CD4-positive, alpha-beta T cell treated with Interleukin-2 at 100 ng/mL for 4 hours (primary cell): ENCODE data around the gene LEFTY1.
A peak's percentile ranks its signal among the peaks of the same experiment; 100 is the strongest.
"Not testable (repeated sequence)": the region's sequence is repeated elsewhere in the genome, so short reads cannot be mapped to it uniquely, and the experiment has no call there.

ENCODE experiments used
- DNase-seq: peaks from one replicate; pipeline ENCODE4 v3.0.0-alpha.2; 2020; ENCODE audit warnings: low spot score

The LEFTY1 gene

DNA sequence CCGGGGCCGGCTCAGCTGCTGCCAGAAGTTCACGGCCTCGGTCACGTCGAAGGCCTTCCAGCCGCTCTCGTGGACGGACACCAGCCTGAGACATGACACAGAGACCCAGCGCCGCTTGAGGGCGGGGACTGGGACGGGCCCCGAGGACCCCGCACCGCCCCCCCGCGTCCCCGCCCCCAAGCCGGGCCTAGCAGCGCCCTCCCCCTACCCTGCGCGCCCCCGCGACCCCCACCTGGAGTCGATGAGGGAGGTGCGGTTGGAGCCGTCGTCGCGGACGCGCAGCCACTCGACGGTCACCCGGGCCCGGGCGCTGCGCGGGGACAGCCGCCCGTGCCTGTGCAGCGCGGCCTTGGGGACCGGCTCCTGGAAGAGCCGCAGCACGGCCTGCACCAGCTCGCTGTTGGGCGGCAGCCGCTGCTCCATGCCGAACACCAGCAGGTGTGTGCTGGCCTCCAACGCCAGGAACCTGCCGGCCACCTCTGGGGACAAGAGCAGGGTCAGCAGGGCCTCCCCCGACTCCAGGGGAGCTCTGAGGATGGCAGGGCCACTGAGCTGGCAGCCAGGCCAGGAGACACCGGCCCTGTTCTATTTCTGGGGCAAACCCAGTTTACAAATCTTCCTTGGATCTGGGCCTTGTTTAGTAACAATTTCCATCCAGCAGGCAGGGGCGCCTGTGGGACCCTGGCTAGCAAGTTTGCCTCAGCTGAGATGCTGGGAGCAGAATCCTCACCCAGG, 1.2 kb downstream of the LEFTY1 start:
- DNase-seq, result not testable (repeated sequence)

DNA sequence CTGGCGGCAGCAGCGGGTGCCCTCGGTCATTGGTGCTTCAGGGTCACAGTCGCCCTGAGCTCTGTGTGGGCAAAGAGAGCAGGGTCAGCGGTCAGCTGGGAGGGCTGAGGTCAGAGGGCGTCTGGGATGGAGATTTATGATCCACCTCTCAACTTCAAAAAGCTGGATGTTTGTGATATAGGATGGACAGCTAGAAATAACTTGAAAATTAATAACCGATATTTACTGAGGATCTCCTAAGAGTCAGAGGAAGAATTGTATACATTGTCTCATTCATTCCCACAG, 2.0 kb downstream of the LEFTY1 start:
- DNase-seq, result no peak

DNA sequence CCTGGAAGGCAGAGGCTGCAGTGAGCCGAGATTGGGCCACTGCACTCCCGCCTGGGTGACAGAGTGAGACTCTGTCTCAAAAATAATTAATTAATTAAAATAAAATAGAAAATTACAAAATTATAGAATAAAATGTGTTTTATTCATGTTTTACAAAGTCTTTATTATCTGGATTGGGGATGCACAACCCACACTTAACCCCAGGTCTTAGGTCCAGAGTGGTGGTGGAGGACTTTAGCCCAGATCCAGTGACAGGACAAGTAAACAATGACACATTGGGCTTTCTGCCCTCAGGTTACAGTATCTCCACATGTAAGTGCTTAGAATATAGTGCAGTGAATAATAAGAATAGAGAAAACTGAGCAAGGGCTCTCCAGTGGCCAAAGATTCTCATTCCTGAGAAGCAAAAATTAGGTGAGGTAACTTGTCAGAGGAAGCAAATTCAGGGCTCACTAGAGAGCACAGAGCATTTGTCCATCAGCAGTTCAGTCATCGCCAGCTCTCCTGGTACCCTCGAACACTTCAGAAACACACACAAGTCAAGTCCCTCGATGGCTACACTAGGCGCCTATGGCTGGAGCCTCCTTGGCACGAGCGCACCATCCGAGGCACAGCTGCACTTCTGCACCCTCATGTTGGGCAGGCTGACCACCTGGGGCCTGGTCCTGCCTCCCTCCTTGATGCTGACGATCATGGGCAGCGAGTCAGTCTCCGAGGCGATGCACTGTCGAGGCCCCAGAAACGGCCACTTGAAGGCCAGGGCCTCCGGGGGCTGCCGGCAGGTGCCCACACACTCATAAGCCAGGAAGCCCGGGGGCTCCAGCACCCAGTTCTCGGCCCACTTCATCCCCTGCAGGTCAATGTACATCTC, 2.6 kb downstream of the LEFTY1 start:
- DNase-seq, result no peak

DNA sequence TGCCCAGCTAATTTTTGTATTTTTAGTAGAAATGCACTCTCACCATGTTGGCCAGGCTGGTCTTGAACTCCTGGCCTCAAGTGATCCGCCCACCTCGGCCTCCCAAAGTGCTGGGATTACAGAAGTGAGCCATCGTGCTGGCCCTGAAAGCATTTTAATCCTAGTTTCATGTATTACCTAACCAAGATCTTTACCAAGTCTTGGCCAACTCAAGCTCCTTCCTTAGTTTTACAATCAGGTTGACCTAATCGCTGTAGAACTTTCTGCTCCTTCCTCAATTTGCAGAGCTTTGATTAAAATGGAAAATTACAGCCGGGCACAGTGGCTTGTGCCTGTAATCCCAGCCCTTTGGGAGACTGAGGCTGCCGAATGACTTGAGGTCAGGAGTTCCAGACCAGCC, 3.6 kb downstream of the LEFTY1 start:
- DNase-seq, result no peak

DNA sequence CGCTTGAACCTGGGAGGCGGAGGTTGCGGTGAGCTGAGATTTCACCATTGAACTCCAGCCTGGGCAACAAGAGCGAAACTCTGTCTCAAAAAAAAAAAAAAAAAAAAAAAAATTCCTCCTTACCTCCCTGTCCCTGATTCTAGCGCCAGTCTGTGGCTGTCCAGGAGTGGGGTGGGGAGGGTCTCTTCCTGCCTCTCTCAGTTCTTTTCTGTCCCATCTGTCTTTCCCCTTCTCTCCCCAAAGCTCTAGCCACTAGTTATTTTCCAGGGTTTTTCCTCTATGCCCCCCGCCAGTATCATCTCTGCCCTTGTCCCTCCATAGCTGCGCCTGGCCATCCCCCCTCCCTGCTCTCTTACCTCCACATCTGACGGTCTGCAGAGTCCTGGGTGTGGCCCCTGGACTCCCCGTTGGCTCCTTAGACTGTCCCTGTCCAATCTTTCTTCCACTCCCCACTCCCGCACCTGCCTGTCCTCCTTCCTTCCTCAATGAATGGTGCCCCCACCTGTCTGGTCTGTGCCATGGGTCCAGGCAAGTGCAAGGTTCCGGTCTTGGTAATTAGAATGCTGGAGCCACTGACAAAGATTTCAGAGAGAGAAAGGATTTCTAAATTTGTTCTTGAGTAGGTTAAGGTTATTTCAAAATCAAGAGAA, 5.2 kb downstream of the LEFTY1 start:
- DNase-seq, result no peak

DNA sequence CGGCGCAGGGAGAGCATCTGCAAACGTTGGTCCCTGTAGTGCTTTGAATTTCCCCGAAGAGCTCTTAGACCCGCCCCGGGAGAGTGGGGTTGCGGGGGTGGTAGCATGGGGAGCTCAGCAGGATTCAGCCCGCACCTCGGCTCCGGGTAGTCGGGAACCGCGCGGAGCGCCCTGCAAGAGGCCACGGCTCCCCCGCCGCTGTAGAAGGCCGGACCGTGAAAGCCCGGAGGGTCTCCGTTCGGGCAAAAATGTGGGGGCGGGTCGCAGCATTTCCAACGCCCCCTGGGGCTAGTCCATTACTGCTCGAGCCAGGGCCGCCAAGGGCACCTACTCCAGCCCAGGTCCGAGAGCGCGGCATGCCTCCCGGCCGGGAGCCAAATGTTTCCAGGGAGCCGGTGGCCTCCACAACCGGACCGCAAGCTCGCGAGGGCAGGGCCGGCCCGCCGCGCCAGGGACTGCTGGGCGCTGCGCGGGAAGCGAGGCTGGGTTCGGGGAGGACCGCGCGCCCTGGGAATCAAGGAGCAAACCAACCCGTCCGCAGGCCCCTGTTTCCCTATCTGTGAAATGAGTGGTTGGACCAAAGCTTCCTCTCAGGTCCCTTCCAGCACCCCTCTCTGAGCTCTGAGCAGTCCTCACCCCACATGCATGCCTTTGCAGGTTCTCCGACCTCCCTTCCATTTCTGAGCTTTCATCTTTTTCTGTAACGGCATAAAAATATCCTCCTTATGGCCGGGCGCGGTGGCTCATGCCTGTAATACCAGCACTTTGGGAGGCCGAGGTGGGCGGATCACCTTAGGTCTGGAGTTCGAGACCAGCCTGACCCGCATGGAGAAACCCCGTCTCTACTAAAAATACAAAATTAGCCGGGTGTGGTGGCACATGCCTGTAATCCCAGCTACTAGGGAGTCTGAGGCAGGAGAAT, 6.0 kb downstream of the LEFTY1 start:
- peak; percentile 22 for DNase-seq

DNA sequence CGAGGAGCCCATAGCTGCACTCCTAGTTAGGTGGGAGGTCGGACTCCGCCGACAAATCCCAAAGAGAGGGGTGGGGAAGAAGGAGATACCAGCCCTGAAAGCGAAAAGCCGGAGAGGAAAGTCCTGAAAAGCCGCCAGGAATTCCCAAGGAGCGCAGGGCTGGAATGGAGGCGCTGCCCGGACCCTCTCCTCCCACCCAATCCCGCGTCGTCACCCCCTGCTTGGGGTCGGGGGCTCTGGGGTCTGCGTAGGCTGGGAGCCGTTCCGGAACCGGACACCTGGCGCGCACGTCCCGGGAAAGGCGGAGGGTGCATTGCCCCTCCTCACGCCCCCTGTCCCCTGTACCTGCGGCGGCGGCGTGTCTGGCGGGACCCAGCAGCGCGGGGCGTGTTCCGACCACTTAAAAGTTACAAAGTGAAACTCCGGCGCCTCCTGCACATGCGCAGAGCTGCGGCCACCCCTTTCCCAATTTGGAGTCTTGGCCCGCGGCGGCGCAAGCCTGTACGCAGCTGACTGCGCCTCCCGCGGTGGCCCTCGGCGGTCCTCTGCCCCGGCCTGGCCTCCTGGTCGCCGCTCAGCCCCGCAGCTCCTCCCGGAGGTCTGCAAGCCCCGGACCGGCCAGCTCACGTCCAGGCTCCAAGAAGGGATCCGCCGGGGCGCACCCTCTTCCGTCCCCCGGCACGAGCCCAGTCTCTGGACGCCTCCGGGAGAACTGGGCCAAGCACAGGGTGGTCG, 6.8 kb downstream of the LEFTY1 start, which contains the start of gene TMEM63A:
TSS of gene TMEM63A (minus strand) at position 422 of the 735 bp plus-strand sequence. CDS start 4,800 bp downstream, outside the sequence.
- peak; percentile 91 for DNase-seq

DNA sequence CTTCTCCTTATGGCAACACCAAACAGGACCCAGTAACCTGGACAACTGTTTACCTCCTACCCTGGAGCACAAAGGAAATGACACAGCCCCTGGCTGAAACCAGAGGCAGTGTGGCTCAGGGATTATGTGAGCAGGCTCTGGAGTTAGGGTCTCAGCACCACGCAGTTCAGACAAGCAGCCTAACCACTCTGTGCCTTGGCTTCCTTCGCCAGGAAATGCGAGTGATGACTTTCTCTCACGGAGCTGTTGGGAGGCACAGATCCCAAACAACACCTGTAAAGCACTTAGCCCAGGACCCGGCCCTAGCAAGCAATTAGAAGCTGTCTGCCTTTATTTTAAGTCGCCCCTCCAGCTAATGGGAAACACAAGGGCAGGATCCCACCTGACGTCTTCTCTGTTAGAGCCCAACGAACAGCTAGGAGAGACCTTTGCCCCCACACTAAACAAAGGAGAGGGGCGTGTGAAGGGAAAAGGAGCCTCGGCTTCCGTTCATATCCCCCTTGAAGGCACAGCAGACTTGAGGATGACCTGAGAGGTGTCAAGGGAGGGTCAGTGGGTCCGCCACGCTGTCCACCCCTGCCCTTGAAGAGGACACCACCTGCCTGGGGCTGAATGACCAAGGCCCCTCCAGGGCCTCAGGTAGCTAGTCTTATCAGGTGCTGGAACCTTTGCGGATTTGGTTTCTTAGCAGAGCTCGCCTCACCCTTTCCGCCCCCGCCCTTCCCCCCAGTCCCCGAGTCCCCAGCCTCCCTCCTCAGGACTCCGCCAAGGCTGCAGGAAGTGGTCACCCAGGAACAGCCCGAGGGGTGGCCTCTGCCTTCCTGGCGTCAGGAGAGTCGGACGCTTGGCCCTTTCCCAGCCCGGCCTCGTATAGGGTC, 7.6 kb downstream of the LEFTY1 start:
- peak; percentile 56 for DNase-seq

DNA sequence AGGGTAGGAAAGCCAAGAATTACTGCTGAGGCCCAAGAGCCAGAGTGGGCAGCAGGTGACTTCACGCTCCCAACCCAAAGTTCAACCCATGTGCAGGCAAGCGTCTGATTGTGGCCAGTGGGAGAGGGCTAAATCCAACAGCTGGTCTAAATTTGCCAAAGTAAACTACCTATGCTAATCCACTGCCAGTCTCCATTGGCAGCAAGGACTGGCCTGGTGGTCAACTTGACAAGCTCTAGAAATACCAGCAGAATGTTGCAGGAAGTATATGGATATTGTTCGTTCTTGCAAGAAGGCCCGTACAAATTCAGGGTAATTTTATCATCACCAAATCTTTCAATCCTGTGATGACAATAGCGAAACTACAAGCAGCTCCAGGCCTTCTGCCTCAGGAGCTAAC, 8.3 kb downstream of the LEFTY1 start:
- DNase-seq, result no peak

DNA sequence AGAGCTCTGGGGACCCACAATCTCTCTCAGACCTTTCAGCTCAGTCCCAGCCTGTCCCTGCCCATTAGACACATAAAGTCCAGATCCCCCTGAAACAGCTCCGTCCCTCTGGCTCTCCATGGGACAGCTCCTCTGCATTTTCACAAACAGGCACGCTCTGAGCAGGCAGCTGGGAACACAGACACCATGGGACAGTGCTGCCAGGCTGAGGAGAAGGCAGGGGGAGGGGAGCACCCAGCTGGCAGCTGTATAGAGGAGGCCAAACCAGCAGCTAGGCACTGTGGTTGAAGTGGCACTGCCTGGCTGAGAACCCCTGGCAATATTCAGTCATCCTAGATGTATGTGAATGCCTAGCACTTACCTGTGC, 8.7 kb downstream of the LEFTY1 start:
- DNase-seq, result no peak

DNA sequence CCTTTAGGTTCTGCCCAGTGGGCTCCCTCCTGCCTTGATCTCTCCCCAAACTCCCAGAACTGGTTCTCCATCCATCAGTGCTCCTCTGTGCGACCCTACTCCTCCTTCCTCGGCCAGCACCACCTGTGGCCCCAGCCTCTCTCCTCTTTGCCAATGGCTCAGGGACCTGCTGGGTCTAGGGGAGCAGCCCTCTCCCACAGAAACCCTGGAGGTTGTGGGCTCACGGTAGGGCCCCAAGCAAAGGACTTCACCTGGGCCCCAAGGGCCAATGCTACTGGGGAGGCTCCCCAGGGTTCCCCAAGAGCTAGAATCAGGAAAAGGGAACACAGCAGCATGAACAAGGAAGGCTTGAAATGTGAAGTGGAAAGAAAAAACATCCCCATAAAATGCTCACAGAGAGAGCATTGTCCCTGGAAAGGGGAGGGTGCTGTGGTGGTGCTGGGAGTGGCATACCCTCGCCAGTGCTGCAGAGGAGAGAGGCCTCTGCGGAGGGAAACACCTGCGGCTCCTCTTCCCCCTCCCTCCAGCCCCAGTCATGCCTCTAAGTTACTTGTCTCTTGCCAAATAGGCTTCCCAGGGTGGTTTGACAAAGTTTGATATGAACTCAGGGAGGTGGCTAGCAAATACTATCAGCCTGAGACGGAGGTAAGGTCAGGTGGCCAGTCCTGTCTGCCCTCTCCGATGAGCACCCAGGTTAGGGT, 9.3 kb downstream of the LEFTY1 start:
- peak; percentile 42 for DNase-seq

DNA sequence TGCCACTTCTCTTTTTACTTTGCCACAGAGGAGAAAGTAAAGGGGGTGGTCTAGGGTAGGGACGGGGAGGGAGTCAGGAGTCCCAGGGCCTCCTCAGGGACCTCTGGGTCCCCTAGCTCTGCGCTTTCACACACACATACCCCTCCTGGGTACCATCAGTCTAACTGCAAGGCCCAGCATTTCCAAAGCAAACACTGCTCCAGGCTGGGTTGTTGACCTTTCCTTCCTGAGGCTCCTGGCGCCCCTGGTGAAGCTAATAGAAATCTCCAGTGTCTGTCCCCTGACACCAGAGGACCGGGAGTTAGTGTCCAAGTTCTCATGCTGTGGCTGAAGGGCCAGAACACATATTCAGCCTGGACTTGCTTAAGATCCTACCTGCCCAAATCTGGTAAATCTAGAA, 10.7 kb downstream of the LEFTY1 start:
- DNase-seq, result no peak

DNA sequence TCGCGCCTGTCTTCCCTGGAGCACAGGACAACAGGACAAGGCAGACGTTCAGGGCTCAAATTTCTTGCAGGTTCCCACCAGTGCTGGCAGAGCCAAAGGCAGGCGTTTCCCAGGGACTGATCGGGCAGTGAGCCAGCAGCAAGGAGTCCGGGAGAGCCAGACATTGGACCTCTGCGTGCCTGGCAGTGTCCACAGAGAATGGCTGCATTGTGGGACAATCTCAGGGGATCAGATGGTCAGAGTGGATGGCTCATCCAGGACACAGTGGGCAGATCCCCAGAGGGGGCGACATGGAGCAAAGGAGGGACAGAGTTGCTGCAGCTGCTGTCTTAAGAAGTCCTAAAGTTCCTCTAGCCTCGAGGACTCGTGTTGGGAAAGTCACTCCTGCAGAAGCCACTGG, 11.4 kb downstream of the LEFTY1 start:
- DNase-seq, result peak; percentile 22

DNA sequence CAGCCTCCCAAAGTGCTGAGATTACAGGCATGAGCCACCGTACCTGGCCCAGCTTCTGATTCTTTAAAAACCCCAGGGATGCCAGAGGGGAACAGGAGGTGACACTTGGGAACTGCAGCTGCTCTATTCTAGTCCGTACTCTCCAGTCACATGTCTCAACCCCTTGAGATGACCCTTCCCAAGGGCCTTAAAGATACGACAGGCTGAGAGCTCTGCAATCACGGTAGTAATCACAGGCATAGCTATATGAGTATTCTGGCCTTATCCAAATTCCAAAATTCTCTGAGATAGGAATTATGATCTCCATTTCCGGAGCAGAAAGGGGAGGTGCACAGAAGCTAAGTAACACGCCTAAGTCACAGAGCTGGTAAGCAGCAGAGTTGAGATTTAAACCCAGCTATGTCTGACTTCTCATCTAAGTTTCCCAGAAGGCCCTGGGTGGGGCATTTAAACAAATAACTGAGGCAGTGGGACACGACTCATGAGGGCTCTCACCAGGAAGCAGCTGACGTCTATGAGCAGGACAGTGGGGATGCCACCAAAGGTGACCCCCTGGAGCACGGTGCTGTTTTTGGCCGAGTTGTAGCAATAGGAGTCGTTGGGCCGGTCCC, 11.9 kb downstream of the LEFTY1 start:
- no peak for DNase-seq

DNA sequence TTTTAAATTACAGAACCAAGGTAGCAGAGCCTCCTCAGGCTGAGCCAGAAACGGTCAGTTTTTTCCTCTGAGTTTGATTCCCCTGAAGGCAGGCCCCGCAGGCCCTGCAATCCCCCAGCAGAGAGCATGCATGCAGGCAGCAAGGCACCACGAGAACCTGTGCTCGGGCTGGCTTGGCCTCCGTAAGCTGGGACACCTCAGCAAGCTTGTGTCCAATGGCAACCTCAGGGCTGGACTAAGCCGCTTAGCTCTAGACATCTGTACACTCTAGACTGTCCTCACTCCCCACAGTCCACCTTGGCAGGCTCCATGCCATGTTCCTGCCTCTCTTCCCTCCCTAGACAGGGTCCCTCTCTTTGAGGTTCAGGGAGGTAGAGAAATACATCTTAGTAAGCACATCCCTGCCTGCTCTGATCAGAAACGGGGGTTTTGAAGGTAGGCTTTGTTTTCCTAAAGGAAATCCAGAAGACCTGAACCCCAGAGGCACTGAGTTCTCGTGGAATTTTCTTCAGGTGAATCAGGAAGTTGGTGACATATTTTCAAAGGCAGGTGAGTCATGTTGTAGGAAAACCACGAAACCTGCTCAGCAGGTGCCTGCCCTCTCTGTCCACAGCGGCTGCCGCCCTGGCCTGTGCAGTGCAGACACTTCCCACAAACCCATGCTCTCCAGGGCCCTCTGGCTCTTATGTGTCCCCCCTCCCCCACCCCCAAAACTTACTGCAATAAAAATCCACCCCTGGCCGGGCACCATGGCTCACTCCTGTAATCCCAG, 13.7 kb downstream of the LEFTY1 start:
- DNase-seq, result no peak

DNA sequence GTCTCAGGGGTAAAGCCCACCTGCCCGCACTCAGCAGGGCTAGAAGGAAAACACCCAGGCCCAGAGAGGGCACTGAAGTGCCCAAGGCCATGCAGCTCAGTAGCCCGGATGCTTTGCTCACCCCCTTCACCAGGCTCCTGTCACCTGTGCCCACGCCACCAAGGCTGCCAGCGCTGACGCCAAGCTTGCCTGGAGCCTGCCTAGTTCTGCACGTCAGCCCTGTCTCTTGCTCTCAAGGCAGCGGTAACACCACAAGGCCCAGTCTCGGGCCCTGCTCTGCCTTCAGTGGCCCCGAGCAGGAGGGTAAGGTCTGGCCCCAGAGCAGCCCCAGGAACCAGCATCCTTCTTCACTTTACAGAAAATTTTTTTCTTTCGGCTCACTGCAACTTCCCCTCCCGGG, 14.5 kb downstream of the LEFTY1 start:
- DNase-seq, result no peak

DNA sequence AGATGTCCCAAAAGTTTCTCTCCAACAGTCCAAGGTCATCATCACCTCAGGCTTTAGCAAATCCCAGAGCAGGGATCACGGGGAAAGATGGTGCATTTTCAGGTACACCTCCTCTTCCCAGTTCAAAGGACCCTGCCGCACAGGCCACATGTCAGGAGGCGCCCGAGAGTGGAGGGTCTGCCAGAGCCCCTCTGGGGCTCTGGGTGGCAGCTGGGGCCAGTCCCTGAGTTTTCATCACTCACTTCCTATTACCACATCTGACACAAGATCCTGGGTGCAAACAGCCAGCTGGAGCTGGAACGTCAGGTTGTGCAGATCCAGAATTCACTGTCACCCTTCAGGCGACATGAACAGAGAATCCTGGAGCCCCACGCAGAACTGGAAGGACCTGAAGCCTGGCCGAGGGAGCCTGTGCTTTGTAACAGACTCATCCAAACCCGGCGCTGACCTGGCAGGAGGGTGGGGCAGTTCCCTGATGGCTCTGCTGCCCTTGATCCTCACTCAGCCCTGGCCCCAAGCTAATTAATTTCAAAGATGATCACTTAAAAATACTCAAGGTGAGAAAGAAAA, 15.6 kb downstream of the LEFTY1 start:
- DNase-seq, result no peak

DNA sequence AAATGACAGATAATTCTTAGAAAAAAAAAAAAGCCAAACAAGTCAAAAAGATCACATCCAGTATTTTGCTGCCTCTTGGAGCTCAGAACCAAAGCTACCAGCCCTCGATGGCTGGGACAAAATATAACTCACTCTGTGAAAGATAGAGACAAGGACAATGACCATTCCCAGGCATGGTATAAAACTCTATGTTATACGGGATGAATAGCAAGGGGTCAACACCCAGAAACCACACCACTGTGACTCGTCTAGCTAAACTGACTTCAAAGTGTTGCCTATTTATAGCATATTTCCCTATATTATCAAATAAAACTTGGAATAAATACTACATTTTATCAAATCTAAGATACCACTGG, 16.9 kb downstream of the LEFTY1 start:
- no peak for DNase-seq
